Breast epithelium (tissue), 4 donors: Measurements from ENCODE around the gene DPM1. TPM values are rescaled to one million over a fixed set of nuclear protein-coding genes. Genes with fewer than 3 reads are reported as not detected.

Source experiments
- DNase-seq, 2 donors: peaks; one replicate each; pipeline ENCODE4 v3.0.0-alpha.2; 2019; ENCODE audit warnings: low spot score in 2 of 2
- H3K27ac ChIP-seq, 2 donors: fragments of 200-600 bp; sonication (generic) in 1 of 2; one replicate each; pipeline ENCODE4 v1.5.1; 2016 to 2019; ENCODE audit warnings: mild to moderate bottlenecking in 1 of 2
- H3K27me3 ChIP-seq, 2 donors: fragments of 200-600 bp; sonication (generic) in 1 of 2; one replicate each; pipeline versions ENCODE4 v1.5.1 to v1.6.0; 2017 to 2019; ENCODE audit warnings: control low read depth in 1 of 2, mild to moderate bottlenecking in 1 of 2
- H3K36me3 ChIP-seq: fragments of 200-600 bp; one replicate; pipeline ENCODE4 v1.5.1; 2019
- H3K4me1 ChIP-seq, 2 donors: fragments of 200-600 bp; sonication (generic); one replicate each; pipeline ENCODE4 v1.5.1; 2016 to 2019; ENCODE audit warnings: control low read depth in 1 of 2
- H3K4me3 ChIP-seq, 3 donors: fragments of 200-600 bp; sonication (generic); 1 replicate in 2 of 3; 2 replicates in 1 of 3; pipeline ENCODE4 v1.5.1; 2016 to 2019; ENCODE audit warnings: mild to moderate bottlenecking in 3 of 3, moderate library complexity in 2 of 3
- H3K9me3 ChIP-seq, 2 donors: fragments of 200-600 bp; sonication (generic) in 1 of 2; one replicate each; pipeline ENCODE4 v1.5.1; 2016 to 2019; ENCODE audit warnings: control low read depth in 1 of 2
- POLR2A ChIP-seq: fragments of 450-650 bp; IDR thresholded peaks from one replicate; pipeline ENCODE4 v1.6.1; 2016; ENCODE audit warnings: antibody characterized with exemption, mild to moderate bottlenecking, moderate library complexity
- POLR2AphosphoS5 ChIP-seq, 3 donors: sonication (generic); formaldehyde crosslinking; IDR thresholded peaks; one replicate each; pipeline ENCODE4 v1.6.1; 2017; ENCODE audit warnings: antibody characterized with exemption in 3 of 3
- intact Hi-C: fragments of 100-400 bp; cut with DNase I; formaldehyde crosslinking; loops from one replicate; pipeline ENCODE4 v1.15.1; 2023; ENCODE audit warnings: low total_unique reads
- total RNA-seq, 3 donors: library from RNA; depleted of rRNA; stranded (reverse); fragments of >200 nt; gene quantifications; one replicate each; pipeline ENCODE4 v1.1.0, GENCODE V29; 2016
- TF ChIP-seq, protein P1 (sequence below), 3 donors: fragments of 450-650 bp; IDR thresholded peaks; one replicate each; pipeline ENCODE4 v1.5.1; 2016 to 2017; ENCODE audit warnings: antibody characterized with exemption in 3 of 3, mild to moderate bottlenecking in 3 of 3, moderate library complexity in 3 of 3

DPM1 gene
- total RNA-seq, 3 donors from 2014 or later = 43.4 to 61.2 (median 53.4) TPM

- intact Hi-C loops = no loop called here
- no peak overlapping the region for H3K27ac ChIP-seq
- H3K36me3 ChIP-seq = no peaks in the 10 kb centered on the region
- no peaks in the 10 kb centered on the region for H3K9me3 ChIP-seq
- DNase-seq = no peak
- no peak overlapping the region for H3K4me3 ChIP-seq
- no peaks in the 10 kb centered on the region for H3K4me1 ChIP-seq
- H3K27me3 ChIP-seq = no peaks in the 10 kb centered on the region
- no peak for TF ChIP-seq POLR2AphosphoS5 (IDR thresholded peaks at IDR 0.05)
- no peak for TF ChIP-seq POLR2A
- TF ChIP-seq, protein P1, sequence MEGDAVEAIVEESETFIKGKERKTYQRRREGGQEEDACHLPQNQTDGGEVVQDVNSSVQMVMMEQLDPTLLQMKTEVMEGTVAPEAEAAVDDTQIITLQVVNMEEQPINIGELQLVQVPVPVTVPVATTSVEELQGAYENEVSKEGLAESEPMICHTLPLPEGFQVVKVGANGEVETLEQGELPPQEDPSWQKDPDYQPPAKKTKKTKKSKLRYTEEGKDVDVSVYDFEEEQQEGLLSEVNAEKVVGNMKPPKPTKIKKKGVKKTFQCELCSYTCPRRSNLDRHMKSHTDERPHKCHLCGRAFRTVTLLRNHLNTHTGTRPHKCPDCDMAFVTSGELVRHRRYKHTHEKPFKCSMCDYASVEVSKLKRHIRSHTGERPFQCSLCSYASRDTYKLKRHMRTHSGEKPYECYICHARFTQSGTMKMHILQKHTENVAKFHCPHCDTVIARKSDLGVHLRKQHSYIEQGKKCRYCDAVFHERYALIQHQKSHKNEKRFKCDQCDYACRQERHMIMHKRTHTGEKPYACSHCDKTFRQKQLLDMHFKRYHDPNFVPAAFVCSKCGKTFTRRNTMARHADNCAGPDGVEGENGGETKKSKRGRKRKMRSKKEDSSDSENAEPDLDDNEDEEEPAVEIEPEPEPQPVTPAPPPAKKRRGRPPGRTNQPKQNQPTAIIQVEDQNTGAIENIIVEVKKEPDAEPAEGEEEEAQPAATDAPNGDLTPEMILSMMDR (IDR thresholded peaks at IDR 0.05) = no peak
Observed at GRCh38 chr20:50900261-50900660, 58.1 kb downstream of the DPM1 start.

DNA sequence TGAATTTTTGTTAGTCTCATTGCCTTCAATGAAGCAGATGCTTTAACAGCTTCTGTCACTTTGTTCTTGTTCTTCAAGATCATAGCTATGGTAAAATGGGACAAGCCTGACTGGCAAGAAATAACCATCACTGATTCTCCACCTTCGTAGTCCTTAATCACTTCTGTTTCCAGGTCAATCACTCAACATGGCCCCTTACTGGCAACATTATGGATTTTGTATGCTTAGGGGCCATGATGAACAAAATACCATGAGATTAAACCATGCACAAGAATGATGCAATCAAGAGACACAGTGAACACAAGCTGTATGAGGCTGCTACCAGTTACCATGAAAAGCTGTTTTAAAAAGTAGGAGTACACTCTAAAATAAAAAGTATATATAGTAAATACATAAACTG, 59.9 kb downstream of the DPM1 start:
- Histone ChIP-seq H3K9me3 (no peaks in the 10 kb centered on the region), H3K4me1 (no peaks in the 10 kb centered on the region), H3K4me3 (no peak overlapping the region), H3K27me3 (no peaks in the 10 kb centered on the region), H3K27ac (no peak overlapping the region), H3K36me3 (no peaks in the 10 kb centered on the region)
- intact Hi-C loops = no loop called here
- DNase-seq = no peak
- TF ChIP-seq POLR2A (no peak), POLR2AphosphoS5 (IDR thresholded peaks at IDR 0.05) (no peak)
- TF ChIP-seq, protein P1 (IDR thresholded peaks at IDR 0.05) = no peak

- TF ChIP-seq POLR2A (no peak), POLR2AphosphoS5 (IDR thresholded peaks at IDR 0.05) (no peak)
- TF ChIP-seq, protein P1 (IDR thresholded peaks at IDR 0.05) = no peak
- H3K9me3 ChIP-seq = no peaks in the 10 kb centered on the region
- H3K27ac ChIP-seq = no peak overlapping the region
- intact Hi-C loops = no loop called here
- DNase-seq = no peak
- no peak overlapping the region for H3K4me3 ChIP-seq
- H3K4me1 ChIP-seq = no peaks in the 10 kb centered on the region
- no peaks in the 10 kb centered on the region for H3K27me3 ChIP-seq
- H3K36me3 ChIP-seq = no peaks in the 10 kb centered on the region
Observed at GRCh38 chr20:50895111-50895830, 63.1 kb downstream of the DPM1 start.

DNA sequence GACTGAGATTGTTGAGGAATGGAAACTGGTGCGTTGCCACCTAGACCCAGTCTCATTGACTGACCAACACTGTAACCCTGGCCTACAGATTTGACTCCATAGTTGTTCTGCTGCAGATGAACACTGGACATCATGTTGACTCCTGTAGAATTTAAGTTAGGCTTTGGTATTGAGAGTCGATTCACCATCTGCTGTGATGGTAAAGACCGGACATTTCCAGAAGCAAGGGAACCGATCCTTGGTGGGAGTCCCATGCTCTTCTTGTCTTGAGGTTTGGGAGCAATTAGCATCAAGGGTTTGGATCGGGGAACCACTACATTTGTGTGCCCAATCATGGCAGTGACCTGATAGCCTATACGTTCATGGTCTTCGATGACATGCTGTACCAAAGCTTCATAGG, 64.7 kb downstream of the DPM1 start:
- Histone ChIP-seq H3K4me1 (no peaks in the 10 kb centered on the region), H3K4me3 (no peak overlapping the region), H3K27me3 (no peaks in the 10 kb centered on the region), H3K36me3 (no peaks in the 10 kb centered on the region), H3K27ac (no peak overlapping the region), H3K9me3 (no peaks in the 10 kb centered on the region)
- no peak for TF ChIP-seq POLR2A
- TF ChIP-seq, protein P1 (IDR thresholded peaks at IDR 0.05) = no peak
- no peak for TF ChIP-seq POLR2AphosphoS5 (IDR thresholded peaks at IDR 0.05)
- intact Hi-C loops = no loop called here
- no peak for DNase-seq

GRCh38 chr20:50892394-50892793, 65.9 kb downstream of the DPM1 start:
- intact Hi-C loops = no loop called here
- no peak overlapping the region for H3K27ac ChIP-seq
- no peaks in the 10 kb centered on the region for H3K36me3 ChIP-seq
- no peak overlapping the region for H3K4me3 ChIP-seq
- no peaks in the 10 kb centered on the region for H3K4me1 ChIP-seq
- no peaks in the 10 kb centered on the region for H3K9me3 ChIP-seq
- DNase-seq = no peak
- H3K27me3 ChIP-seq = no peaks in the 10 kb centered on the region
- TF ChIP-seq POLR2AphosphoS5 (IDR thresholded peaks at IDR 0.05) = no peak
- TF ChIP-seq POLR2A = no peak
